Measurements from ENCODE around the gene PARD3B. TPM values are rescaled to one million over a fixed set of nuclear protein-coding genes. Genes with fewer than 3 reads are reported as not detected.

The PARD3B gene
- total RNA-seq, 1 donor from 2014 or later = 18.4 TPM

GRCh38 chr2:204654669-204655068 is 109.4 kb downstream of the PARD3B start:
- no peak for TF ChIP-seq CTCF (conservative IDR thresholded peaks at IDR 0.05)
- Mint-ChIP-seq H3K27ac (ENCODE audit: unreplicated experiment) (no peak overlapping the region), H3K27me3 (ENCODE audit: low read depth) (no peaks in the 10 kb centered on the region), H3K9me3 (peaks cover 6% of the 10 kb centered on the region), H3K36me3 (ENCODE audit: low read depth) (peaks cover 6% of the 10 kb centered on the region), H3K4me1 (no peaks in the 10 kb centered on the region), H3K4me3 (no peak overlapping the region)
- no peak for DNase-seq (ENCODE audit: low read depth, low spot score)

GRCh38 chr2:204655101-204655500 is 109.8 kb downstream of the PARD3B start:
- Mint-ChIP-seq H3K36me3 (ENCODE audit: low read depth) (peaks cover 6% of the 10 kb centered on the region), H3K4me1 (no peaks in the 10 kb centered on the region), H3K4me3 (no peak overlapping the region), H3K27me3 (ENCODE audit: low read depth) (no peaks in the 10 kb centered on the region), H3K9me3 (peaks cover 6% of the 10 kb centered on the region), H3K27ac (ENCODE audit: unreplicated experiment) (no peak overlapping the region)
- no peak for DNase-seq (ENCODE audit: low read depth, low spot score)
- TF ChIP-seq CTCF (conservative IDR thresholded peaks at IDR 0.05) = no peak

- no peaks in the 10 kb centered on the region for H3K27me3 Mint-ChIP-seq (ENCODE audit: low read depth)
- H3K4me3 Mint-ChIP-seq = no peak overlapping the region
- H3K36me3 Mint-ChIP-seq (ENCODE audit: low read depth) = peaks cover 6% of the 10 kb centered on the region
- H3K27ac Mint-ChIP-seq (ENCODE audit: unreplicated experiment) = no peak overlapping the region
- H3K9me3 Mint-ChIP-seq = peaks cover 6% of the 10 kb centered on the region
- no peak for TF ChIP-seq CTCF (conservative IDR thresholded peaks at IDR 0.05)
- H3K4me1 Mint-ChIP-seq = no peaks in the 10 kb centered on the region
- DNase-seq (ENCODE audit: low read depth, low spot score) = no peak
Measured at GRCh38 chr2:204655626-204656025, 110.4 kb downstream of the PARD3B start.

GRCh38 chr2:204657024-204657423 is 111.7 kb downstream of the PARD3B start:
- Mint-ChIP-seq H3K9me3 (no peaks in the 10 kb centered on the region), H3K36me3 (ENCODE audit: low read depth) (peaks cover 6% of the 10 kb centered on the region), H3K4me3 (no peak overlapping the region), H3K4me1 (no peaks in the 10 kb centered on the region), H3K27me3 (ENCODE audit: low read depth) (no peaks in the 10 kb centered on the region), H3K27ac (ENCODE audit: unreplicated experiment) (no peak overlapping the region)
- no peak for TF ChIP-seq CTCF (conservative IDR thresholded peaks at IDR 0.05)
- DNase-seq (ENCODE audit: low read depth, low spot score) = no peak

GRCh38 chr2:204662956-204663355 is 117.7 kb downstream of the PARD3B start:
- no peak for TF ChIP-seq CTCF (conservative IDR thresholded peaks at IDR 0.05)
- no peak for DNase-seq (ENCODE audit: low read depth, low spot score)
- Mint-ChIP-seq H3K9me3 (no peaks in the 10 kb centered on the region), H3K36me3 (ENCODE audit: low read depth) (no peaks in the 10 kb centered on the region), H3K27ac (ENCODE audit: unreplicated experiment) (no peak overlapping the region), H3K4me1 (no peaks in the 10 kb centered on the region), H3K27me3 (ENCODE audit: low read depth) (no peaks in the 10 kb centered on the region), H3K4me3 (no peak overlapping the region)

Data from neural crest cell (in vitro differentiated cells).